Fibroblast of lung (primary cell): ENCODE results near the gene RNF217.

Experiments
- CTCF ChIP-seq, 2 donors: IDR thresholded peaks in 1 of 2; conservative IDR thresholded peaks in 1 of 2; 1 replicate in 1 of 2; 2 replicates in 1 of 2; pipeline ENCODE4 v1.5.1; 2011 to 2012; ENCODE audit warnings: low read length in 2 of 2, control low read depth in 1 of 2, inconsistent platforms in 1 of 2, low read depth in 1 of 2, mild to moderate bottlenecking in 1 of 2
- EZH2 ChIP-seq: IDR thresholded peaks from 2 replicates; pipeline ENCODE4 v1.5.1; 2012; ENCODE audit warnings: low read length, control low read depth, mild to moderate bottlenecking; ENCODE audit errors: missing control alignments

- TF ChIP-seq CTCF (conservative IDR thresholded peaks at IDR 0.05 in 1 of 2, IDR thresholded peaks at IDR 0.05 in 1 of 2; ENCODE audit: low read depth in 1 of 2, low read length in 2 of 2) (no peak), EZH2 (no peak)
These were observed 6.2 kb upstream of the RNF217 start for GRCh38 chr6:124956018-124956417.
